NCI-H460 (cell line): ENCODE measurements around the gene NAA80. TPM values are rescaled to one million over a fixed set of nuclear protein-coding genes. Genes with fewer than 3 reads are reported as not detected.

ENCODE experiments used
- DNase-seq: peaks from one replicate; pipeline ENCODE4 v3.0.0-alpha.2; 2016; ENCODE audit warnings: low read depth; ENCODE audit errors: extremely low read depth
- total RNA-seq: library from RNA; depleted of rRNA; stranded (reverse); fragments of >200 nt; shearing (Covaris generic); gene quantifications from 2 replicates; pipeline ENCODE4 v1.2.3, GENCODE V29; 2014; rRNA removed

Gene NAA80
- total RNA-seq, 1 experiment from 2014 or later = 7.6 TPM

- DNase-seq = no peak
These were observed 38.2 kb downstream of the NAA80 start for GRCh38 chr3:50260942-50261441.

DNA sequence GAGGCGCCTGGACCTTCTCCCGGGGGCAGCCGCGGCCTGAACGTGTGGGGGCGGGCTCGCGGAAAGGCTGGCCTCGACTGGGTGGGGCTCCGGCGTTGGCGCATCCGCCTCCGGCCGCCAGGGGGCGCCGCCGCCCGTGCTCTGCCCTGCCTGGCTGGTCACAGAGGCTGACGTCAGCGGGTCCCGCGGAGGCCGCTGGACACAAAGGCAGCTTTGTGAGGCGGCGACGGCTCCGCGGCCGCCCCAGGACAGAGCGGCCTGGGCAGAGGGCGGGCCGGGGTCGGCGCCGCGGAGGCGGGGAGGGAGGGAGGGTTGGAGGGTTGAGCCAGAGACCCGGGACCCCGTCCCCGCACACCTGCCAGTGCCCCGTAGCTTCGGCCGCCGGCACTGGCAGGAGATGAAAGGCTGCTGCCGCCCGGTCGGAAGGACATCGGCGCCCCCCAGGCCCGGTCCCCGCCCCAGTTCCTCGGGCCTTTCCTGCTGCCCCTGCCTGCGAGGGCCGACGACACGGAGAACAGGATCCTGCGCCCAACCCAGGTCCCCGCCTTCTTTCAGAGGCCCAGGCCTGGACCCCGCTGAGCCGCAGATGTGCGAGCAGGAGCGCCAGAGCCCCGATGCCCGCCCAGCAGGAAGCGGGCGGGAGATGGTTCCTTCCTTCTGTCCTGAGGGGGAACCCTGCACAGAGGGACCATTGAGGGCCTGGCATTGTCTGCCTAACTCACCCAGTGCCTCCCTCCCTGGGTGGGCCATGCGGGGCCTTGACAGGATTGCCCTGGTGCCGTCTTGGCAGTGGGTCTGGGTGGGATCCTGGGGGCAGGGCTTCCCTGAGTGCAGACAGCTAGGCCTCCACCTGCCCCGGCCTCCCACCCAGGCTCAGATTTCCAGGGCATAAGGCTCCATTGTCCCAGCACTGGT, 38.9 kb downstream of the NAA80 start:
- DNase-seq = peak; percentile 80

DNA sequence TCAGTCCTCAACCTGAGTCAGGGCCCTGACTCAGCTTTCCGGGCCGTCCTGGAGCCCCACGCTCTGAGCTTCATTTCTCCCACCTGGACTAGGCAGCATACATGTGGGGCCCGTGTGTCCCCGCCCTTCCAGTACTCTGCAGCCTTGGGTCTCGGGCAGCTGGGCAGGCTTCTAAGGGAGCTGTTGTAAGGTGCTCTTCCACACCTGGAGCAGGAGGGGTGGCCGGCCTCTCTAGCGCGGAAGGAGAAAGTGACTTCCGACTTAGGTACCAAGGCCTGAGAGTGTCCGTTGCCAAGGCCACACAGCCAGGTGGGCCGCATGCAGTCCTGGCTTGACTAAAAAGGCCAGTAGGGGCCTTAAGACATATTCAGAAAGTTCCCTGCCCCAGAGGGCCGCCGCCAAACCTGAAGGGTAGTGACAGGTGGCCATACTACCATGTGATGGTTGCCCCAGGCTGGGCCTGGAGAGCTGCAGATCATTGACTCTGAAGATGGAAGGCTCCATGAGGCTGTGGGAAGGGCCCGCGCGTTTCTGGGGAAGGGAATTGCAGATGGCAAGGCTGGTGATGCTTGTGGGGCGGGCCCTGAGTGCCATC, 39.7 kb downstream of the NAA80 start:
- no peak for DNase-seq

DNA sequence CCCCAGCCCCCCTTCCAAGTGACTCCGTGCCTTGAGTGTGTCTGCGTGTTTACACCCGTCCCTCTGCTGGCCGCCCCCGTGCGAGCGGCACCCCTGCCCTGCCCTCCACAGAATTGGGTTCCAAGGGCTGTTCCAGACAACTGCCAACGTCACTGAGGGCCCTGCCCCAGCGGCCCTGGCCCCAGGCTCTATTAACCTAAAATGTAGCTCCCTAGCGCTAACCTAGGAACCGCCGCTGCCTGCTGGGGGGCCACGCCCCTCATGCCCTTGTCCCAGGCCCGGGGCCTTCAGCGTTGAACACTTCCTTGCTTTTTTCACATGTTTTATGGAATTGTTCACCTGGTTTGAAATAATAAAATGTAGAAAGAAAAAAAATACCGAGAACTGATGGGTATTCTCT, 40.2 kb downstream of the NAA80 start:
- DNase-seq = no peak

- no peak for DNase-seq
These were observed 41.0 kb downstream of the NAA80 start for GRCh38 chr3:50258029-50258680.

DNA sequence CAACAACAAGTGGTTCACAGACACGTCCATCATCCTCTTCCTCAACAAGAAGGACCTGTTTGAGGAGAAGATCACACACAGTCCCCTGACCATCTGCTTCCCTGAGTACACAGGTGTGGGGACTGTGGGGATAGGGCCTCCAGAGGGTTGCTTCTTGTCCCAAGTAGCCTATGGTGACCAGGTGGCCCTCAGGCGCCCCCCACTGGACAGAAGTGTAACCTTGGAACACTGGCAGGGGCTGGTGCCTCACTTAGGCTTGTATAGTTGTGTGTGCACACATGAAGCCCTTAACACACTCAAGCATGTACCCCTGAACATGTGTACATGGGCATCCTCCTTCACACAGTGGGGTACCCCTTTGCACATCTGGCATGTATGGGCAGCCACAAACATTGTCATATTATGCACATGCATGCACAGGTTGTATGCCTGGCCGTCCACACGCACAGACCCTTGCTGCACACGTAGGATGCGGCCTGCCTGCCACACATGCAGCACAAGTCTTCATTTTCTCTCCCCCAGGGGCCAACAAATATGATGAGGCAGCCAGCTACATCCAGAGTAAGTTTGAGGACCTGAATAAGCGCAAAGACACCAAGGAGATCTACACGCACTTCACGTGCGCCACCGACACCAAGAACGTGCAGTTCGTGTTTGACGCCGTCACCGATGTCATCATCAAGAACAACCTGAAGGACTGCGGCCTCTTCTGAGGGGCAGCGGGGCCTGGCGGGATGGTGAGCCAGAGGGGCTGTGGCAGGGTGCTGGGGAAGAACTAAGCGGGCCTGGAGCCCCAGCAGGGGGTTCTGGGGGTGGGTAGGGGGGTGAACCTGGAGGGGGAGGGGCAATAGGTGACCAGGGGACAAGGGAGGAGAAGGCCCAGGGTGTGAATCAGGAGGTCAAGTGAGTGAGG, 42.0 kb downstream of the NAA80 start:
- DNase-seq = no peak

- no peak for DNase-seq
These were observed 44.0 kb downstream of the NAA80 start for GRCh38 chr3:50255251-50255615.

GRCh38 chr3:50254577-50255250, 44.5 kb downstream of the NAA80 start:
- no peak for DNase-seq

- DNase-seq = no peak
These were observed 48.0 kb downstream of the NAA80 start for GRCh38 chr3:50251220-50251619.

DNA sequence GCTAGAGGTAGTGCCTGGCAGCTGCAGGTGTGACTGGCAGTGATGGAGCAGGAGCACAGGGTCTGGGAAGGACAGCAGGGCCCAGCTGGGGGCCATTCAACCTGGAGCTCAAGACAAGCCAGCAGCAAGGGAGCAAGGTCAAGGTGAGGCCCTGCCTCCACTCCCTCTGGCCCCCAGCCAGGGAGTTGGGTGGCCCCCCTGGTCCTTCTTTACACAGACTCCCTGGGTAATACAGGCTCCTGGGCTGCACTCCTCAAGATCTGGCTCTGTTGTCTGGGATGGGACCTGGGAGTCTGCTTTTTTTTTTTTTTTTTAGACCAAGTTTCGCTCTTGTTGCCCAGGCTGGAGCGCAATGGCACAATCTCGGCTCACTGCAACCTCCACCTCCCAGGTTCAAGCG, 48.7 kb downstream of the NAA80 start:
- DNase-seq = no peak

DNA sequence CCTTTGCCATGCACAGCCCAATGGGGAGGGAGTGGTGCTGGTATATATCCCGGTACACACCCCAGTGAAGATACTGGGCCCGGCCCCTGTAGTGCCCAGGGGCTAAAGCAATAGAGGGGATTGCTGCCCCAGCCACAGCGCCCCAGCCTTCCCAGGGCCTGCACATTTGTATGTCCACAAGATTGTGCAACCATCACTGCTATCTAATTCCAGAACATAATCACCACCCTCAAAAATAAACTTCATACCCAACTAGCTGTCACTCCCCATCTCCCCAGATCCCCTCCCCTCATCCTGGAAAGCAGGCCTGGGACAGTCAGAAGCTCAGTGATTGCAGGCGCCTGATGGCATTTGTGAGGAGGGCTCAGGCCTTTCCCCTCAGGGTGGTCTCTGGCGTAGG, 49.7 kb downstream of the NAA80 start:
- DNase-seq = no peak

DNA sequence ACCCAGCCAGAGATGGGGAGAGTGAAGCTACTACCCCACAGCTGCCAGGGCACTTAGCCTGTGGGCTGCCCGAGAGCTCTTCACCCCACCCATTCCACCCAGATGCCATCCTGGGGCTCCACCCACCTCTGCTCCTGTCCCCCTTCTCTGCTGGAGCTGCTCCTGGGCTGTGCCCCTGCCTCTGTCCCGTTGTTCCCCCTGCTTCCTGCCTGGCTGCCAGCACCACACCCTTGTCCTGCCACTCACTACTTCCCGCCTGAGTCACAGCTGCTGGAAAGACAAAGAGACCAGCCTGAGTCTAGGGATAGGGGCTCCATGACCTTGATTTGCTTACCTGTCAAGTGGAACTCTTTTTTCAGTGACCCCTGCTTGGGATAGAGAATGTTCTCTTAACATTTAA, 50.8 kb downstream of the NAA80 start:
- DNase-seq = peak; percentile 32

GRCh38 chr3:50246517-50246954, 52.7 kb downstream of the NAA80 start:
- no peak for DNase-seq

Other genes starting within 250 kb of the NAA80 start
- 56.9 and 61.4 TPM in 2 replicates for gene RBM5, start 210.5 kb downstream of the NAA80 start, total RNA-seq
- 4.4 and 5.4 TPM in 2 replicates for gene SEMA3F, start 144.1 kb downstream of the NAA80 start, total RNA-seq
- not detected in 2 replicates for gene GNAT1, start 107.8 kb downstream of the NAA80 start, total RNA-seq
- gene SLC38A3, start 94.1 kb downstream of the NAA80 start, total RNA-seq = 0.09 and 0.27 TPM in 2 replicates
- gene GNAI2, start 63.2 kb downstream of the NAA80 start, total RNA-seq = 45.5 and 50.1 TPM in 2 replicates
- gene SEMA3B, start 30.3 kb downstream of the NAA80 start, total RNA-seq = 4.9 and 6.1 TPM in 2 replicates
- not detected in 2 replicates for gene LSMEM2, start 20.3 kb downstream of the NAA80 start, total RNA-seq
- gene IFRD2, start 7.0 kb downstream of the NAA80 start, total RNA-seq = 116 TPM in 2 replicates
- 13.0 and 15.1 TPM in 2 replicates for gene HYAL3, start within 50 bp of the NAA80 start, total RNA-seq
- gene HYAL1, start 4.2 kb upstream of the NAA80 start, total RNA-seq = 5.9 and 6.2 TPM in 2 replicates
- gene HYAL2, start 23.3 kb upstream of the NAA80 start, total RNA-seq = 19.9 and 28.5 TPM in 2 replicates
- 15.4 and 17.6 TPM in 2 replicates for gene TUSC2, start 28.8 kb upstream of the NAA80 start, total RNA-seq
- 8.9 and 9.4 TPM in 2 replicates for gene RASSF1, start 41.4 kb upstream of the NAA80 start, total RNA-seq
- 0.30 and 1.1 TPM in 2 replicates for gene ZMYND10, start 46.3 kb upstream of the NAA80 start, total RNA-seq
- gene NPRL2, start 51.4 kb upstream of the NAA80 start, total RNA-seq = 16.8 and 17.3 TPM in 2 replicates
- 8.3 and 8.9 TPM in 2 replicates for gene CYB561D2, start 51.5 kb upstream of the NAA80 start, total RNA-seq
- 27.7 and 31.7 TPM in 2 replicates for gene TMEM115, start 60.1 kb upstream of the NAA80 start, total RNA-seq
- gene CACNA2D2, start 204.2 kb upstream of the NAA80 start, total RNA-seq = 0.02 and 0.06 TPM in 2 replicates